Common myeloid progenitor, CD34-positive (primary cell): ENCODE results near the gene SLC22A23.

Experiments
- CTCF ChIA-PET: fragments of 350-600 bp; sonication (Branson Sonifier 250); formaldehyde crosslinking; loops from one replicate; lab custom pipeline; 2021; ENCODE audit warnings: antibody characterized with exemption; lab: Charles Lee
- POLR2A ChIA-PET: fragments of 350-600 bp; sonication (Branson Sonifier 250); formaldehyde crosslinking; loops from one replicate; lab custom pipeline; 2021; ENCODE audit warnings: antibody characterized with exemption; lab: Charles Lee
- DNase-seq, 3 donors: peaks; one replicate each; pipeline versions ENCODE4 v3.0.0 to v3.0.0-alpha.2; 2013
- H3K27ac ChIP-seq, 2 experiments: 1 replicate in 1 of 2; 2 replicates in 1 of 2; pipeline ENCODE4 v1.7.0; 2013; ENCODE audit warnings: inconsistent platforms in 2 of 2, low read length in 2 of 2, mild to moderate bottlenecking in 2 of 2, low read depth in 1 of 2, moderate library complexity in 1 of 2; ENCODE audit not compliant: severe bottlenecking in 2 of 2, insufficient read depth in 1 of 2, poor library complexity in 1 of 2
- H3K27me3 ChIP-seq, 5 experiments: replicated peaks in 2 of 5; 1 replicate in 3 of 5; 2 replicates in 2 of 5; pipeline versions ENCODE4 v1.6.1 to v1.7.0; 2013; ENCODE audit warnings: low read length in 4 of 5, mild to moderate bottlenecking in 2 of 5, moderate library complexity in 2 of 5, inconsistent platforms in 1 of 5; ENCODE audit not compliant: insufficient read depth in 5 of 5, control insufficient read depth in 4 of 5
- H3K36me3 ChIP-seq, 4 experiments: 1 replicate in 2 of 4; 2 replicates in 2 of 4; pipeline versions ENCODE4 v1.6.1 to v1.7.0; 2013; ENCODE audit warnings: low read length in 3 of 4, control low read depth in 1 of 4, mild to moderate bottlenecking in 1 of 4; ENCODE audit not compliant: control insufficient read depth in 4 of 4, insufficient read depth in 4 of 4
- H3K4me1 ChIP-seq, 4 experiments: 1 replicate in 3 of 4; 2 replicates in 1 of 4; pipeline versions ENCODE4 v1.6.1 to v1.7.1; 2013; ENCODE audit warnings: low read length in 3 of 4, mild to moderate bottlenecking in 3 of 4, control low read depth in 1 of 4, inconsistent platforms in 1 of 4, moderate library complexity in 1 of 4; ENCODE audit not compliant: control insufficient read depth in 4 of 4, insufficient read depth in 4 of 4; ENCODE audit errors: control extremely low read depth in 1 of 4
- H3K4me3 ChIP-seq, 7 experiments: 1 replicate in 4 of 7; 2 replicates in 3 of 7; pipeline versions ENCODE4 v1.5.1 to v1.7.0; 2013; ENCODE audit warnings: mild to moderate bottlenecking in 7 of 7, low read length in 6 of 7, moderate library complexity in 6 of 7, inconsistent platforms in 2 of 7, low read depth in 2 of 7, control low read depth in 1 of 7; ENCODE audit not compliant: insufficient read depth in 4 of 7, control insufficient read depth in 1 of 7; ENCODE audit errors: extremely low read depth in 1 of 7
- H3K9me3 ChIP-seq, 5 experiments: 1 replicate in 4 of 5; 2 replicates in 1 of 5; pipeline versions ENCODE4 v1.6.1 to v1.7.1; 2013; ENCODE audit warnings: low read length in 4 of 5, mild to moderate bottlenecking in 2 of 5, inconsistent platforms in 1 of 5, low read depth in 1 of 5, moderate library complexity in 1 of 5; ENCODE audit not compliant: control insufficient read depth in 4 of 5, insufficient read depth in 2 of 5; ENCODE audit errors: control extremely low read depth in 1 of 5
- WGBS: methylation state at CpG from one replicate; pipeline ENCODE4 v1.1.5; 2013; ENCODE audit not compliant: insufficient coverage; 5-methylcytosine and 5-hydroxymethylcytosine counted together

The SLC22A23 gene

DNA sequence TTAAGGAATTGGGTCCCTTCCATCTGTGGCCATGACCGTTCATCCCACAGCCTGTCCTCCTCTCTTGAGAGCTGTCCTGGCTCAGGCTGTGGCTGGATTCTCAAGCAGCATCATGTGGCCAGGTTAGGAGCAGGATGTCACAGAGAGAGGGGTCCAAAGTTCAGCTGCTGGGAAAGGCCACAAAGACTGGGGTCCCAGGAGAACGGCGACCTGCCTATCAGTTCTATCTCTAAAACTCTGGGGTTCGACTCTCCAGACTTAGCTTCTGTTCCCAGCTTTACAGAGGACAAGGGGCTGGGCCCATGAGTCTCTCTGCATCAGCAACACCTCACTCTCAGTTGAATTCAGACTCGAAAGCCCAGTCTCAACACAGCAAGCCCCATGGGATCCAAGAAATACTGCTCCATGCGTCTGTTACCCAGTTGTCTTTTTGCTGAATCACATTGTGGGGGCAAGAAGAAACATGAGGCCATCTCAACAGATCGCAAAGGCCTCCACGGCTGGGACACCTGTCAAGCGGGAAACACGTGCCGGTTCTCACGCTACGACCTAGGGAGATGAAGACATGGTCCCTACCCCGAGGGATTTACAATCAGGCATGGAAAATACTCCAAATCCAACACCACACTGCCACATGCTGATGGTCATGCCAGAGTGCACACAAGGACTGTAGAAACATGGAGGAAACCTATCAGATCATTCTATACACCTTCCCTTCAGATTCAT, 95.4 kb downstream of the SLC22A23 start:
- Histone ChIP-seq H3K9me3 (no peaks in the 10 kb centered on the region), H3K4me1 (peaks cover 0 to 5% (median 3%) of the 10 kb centered on the region in 4 experiments), H3K27ac (no peak overlapping the region), H3K27me3 (no peaks in the 10 kb centered on the region), H3K36me3 (no peaks in the 10 kb centered on the region), H3K4me3 (no peak overlapping the region)
- CTCF ChIA-PET = no interaction called here
- POLR2A ChIA-PET = no interaction called here
- 96% methylated on average over 12 of the region's 14 CpGs for WGBS
- DNase-seq = no peak

DNA sequence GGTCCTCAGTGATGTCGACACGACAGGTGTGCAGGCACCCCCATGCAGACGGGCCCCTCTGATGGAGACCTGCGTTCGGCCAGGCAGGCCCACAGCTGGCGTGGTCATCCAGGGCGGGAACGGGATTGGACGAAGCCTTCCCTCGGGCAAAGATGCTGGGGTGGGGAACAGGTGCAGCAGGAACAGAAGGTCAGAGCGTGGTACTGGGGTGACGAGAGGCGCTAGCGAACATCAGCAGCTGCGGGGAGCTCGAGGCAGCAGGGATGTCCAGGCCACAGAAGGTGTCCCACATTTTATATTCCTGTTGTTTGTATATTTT, 96.2 kb downstream of the SLC22A23 start:
- no peak overlapping the region for H3K4me3 ChIP-seq
- peaks cover 0 to 10% (median 7%) of the 10 kb centered on the region in 4 experiments for H3K4me1 ChIP-seq
- POLR2A ChIA-PET = no interaction called here
- no peaks in the 10 kb centered on the region for H3K27me3 ChIP-seq
- H3K9me3 ChIP-seq = no peaks in the 10 kb centered on the region
- WGBS = 96% methylated on average over 15 of the region's 16 CpGs
- no peak for DNase-seq
- H3K36me3 ChIP-seq = no peaks in the 10 kb centered on the region
- no peak overlapping the region for H3K27ac ChIP-seq
- CTCF ChIA-PET = no interaction called here

DNA sequence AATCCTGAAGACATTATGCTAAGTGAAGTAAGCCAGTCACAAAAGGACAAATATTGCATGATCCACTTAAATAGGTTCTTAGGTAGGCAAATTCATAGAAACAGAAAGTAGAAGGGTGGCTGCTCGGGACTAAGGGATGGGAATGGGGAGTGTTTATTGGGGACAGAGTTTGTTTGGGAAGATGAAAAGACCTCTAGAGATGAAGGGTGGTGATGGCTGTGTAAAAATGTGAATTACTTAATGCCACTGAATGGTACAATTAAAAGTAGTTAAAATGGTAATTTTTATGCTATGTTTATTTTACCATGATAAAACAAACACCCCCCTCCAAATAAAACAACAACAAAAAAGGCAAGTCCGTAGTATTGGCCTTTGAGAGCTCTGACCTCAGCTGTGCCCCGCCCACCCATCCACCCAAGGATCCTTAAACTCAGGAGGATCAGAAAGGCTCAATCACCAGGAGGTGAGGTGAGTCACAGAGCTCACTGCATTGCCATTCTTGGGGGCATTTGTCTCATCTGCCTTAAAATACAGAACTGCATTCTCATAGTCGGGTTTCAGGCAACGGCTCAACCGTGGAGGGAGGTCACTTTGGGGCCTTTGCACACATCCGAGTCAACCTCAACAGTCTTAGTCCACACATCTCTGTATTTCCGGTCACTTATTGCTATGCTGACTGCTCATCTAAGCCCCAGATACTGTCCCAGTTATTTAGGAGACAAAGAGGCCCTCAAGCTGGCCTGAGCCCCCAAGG, 96.7 kb downstream of the SLC22A23 start:
- no peak overlapping the region for H3K27ac ChIP-seq
- no peak for DNase-seq
- peaks cover 2 to 11% (median 11%) of the 10 kb centered on the region in 4 experiments for H3K4me1 ChIP-seq
- no peaks in the 10 kb centered on the region for H3K27me3 ChIP-seq
- no peaks in the 10 kb centered on the region for H3K36me3 ChIP-seq
- 87% methylated on average over 7 of the region's 8 CpGs for WGBS
- H3K4me3 ChIP-seq = no peak overlapping the region
- H3K9me3 ChIP-seq = no peaks in the 10 kb centered on the region
- ChIA-PET CTCF (no interaction called here), POLR2A (no interaction called here)

DNA sequence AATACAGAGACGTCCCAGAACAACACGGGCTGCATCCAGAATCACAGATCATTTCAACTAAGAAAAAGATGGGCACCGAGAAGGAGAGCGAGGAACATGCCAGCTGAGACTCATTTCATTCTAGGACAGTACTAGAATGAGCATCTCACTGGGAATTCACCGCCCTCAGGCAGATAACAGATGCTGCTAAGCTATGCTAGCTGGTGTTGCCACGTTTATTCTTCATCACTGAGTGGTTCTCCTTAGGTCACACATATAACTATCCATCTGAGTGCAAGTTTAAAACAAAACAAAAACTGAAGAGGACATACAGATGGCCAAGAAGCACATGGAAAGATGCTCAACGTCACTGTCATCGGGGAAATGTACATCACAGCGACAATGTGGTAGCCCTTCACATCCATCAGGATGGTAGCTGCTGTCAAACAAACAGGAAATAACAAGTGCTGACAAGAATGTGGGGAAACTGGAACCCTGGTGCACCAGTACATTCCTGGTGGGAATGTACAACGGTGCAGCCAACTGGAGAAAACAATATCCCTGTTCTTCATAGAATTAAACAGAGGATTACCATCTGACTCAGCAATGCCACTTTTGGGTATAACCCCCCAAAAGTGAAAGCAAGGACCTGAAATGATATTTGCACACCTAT, 97.6 kb downstream of the SLC22A23 start:
- 95% methylated on average over 9 of the region's 10 CpGs for WGBS

DNA sequence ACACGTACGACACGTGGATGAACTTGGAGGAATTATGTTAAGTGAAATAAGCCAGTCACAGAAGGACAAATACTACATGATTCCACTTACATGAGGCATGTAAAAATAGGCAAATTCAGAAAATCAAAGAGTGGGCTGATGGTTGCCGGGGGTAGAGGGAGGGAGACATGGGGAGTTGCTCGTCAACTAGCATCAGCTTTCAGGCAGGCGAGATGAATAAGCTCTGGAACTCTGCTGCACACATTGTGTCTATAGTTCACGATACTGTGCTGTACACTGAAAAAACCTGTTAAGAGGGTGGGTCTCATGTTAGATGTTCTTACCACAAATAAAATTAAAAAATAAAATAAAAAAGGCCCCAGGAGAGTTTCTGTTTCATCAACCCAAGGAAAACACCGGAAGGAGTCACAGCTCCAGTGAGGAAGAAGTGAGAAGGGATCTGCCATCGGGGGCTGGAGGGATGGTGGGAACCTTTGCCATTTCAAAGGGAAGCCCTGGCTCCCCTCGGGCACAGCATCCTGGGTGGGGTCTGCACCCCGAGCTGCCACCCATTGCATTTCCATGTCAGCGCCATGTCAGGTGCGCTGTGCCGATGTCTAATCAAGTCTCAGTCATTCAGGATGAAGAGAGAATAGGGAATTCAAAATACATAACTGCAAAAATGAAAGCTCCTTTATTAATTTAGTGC, 98.3 kb downstream of the SLC22A23 start:
- Histone ChIP-seq H3K27ac (no peak overlapping the region), H3K27me3 (no peaks in the 10 kb centered on the region), H3K9me3 (no peaks in the 10 kb centered on the region), H3K4me3 (no peak overlapping the region), H3K4me1 (peaks cover 4 to 13% (median 11%) of the 10 kb centered on the region in 4 experiments), H3K36me3 (no peaks in the 10 kb centered on the region)
- POLR2A ChIA-PET = no interaction called here
- WGBS = 96% methylated on average over 5 of the region's 14 CpGs
- CTCF ChIA-PET = no interaction called here
- DNase-seq = no peak

More for the DNA sequence above, 97.6 kb downstream of the SLC22A23 start:
- Histone ChIP-seq H3K36me3 (no peaks in the 10 kb centered on the region), H3K4me1 (peaks cover 4 to 13% (median 11%) of the 10 kb centered on the region in 4 experiments), H3K27me3 (no peaks in the 10 kb centered on the region), H3K27ac (no peak overlapping the region), H3K9me3 (no peaks in the 10 kb centered on the region), H3K4me3 (no peak overlapping the region)
- CTCF ChIA-PET = no interaction called here
- DNase-seq = no peak
- POLR2A ChIA-PET = no interaction called here

DNA sequence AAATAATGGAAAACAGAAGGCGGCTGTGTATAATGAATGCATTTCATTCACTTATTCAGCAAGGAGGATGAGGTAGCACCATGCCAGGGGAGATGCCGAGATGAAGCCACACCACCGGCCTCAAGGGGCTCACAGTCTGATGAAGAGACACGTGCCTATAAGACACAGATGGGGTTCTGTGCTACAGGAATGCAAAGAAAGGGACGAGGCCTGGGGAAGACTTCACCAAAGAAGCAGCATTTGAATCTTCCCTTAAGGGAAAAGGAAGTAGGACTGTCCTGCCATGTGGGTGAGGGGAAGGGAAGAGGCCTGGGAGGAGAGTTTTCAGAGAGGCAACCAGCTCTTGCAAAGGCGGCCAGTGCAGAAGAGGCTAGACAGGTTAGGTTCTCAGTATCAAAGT, 99.2 kb downstream of the SLC22A23 start:
- ChIA-PET POLR2A (no interaction called here), CTCF (no interaction called here)
- Histone ChIP-seq H3K4me1 (peaks cover 4 to 18% (median 13%) of the 10 kb centered on the region in 4 experiments), H3K27me3 (no peaks in the 10 kb centered on the region), H3K4me3 (no peak overlapping the region), H3K36me3 (no peaks in the 10 kb centered on the region), H3K27ac (no peak overlapping the region), H3K9me3 (no peaks in the 10 kb centered on the region)
- 100% methylated on average over 6 of the region's 6 CpGs for WGBS
- DNase-seq = no peak
